Measurements from ENCODE around the gene PRTN3.

The PRTN3 gene

GRCh38 chr19:799076-799881 lies 41.5 kb upstream of the PRTN3 start:
- H3K4me1 Mint-ChIP-seq (ENCODE audit: low read depth in 2 of 2) = peaks cover 47 to 51% of the 10 kb centered on the region in 2 donors
- peaks cover 74% of the 10 kb centered on the region for H3K36me3 Mint-ChIP-seq (ENCODE audit: insufficient read depth)
- peak in 1 of 3 experiments; percentile 35 for DNase-seq
- H3K4me3 Mint-ChIP-seq = peak overlapping the region; percentile 85 to 87
- no peaks in the 10 kb centered on the region for H3K9me3 Mint-ChIP-seq
- peak overlapping the region; percentile 90 to 95 for H3K27ac Mint-ChIP-seq
- H3K27me3 Mint-ChIP-seq = no peaks in the 10 kb centered on the region
- ATAC-seq (replicated peaks) = no peak

DNA sequence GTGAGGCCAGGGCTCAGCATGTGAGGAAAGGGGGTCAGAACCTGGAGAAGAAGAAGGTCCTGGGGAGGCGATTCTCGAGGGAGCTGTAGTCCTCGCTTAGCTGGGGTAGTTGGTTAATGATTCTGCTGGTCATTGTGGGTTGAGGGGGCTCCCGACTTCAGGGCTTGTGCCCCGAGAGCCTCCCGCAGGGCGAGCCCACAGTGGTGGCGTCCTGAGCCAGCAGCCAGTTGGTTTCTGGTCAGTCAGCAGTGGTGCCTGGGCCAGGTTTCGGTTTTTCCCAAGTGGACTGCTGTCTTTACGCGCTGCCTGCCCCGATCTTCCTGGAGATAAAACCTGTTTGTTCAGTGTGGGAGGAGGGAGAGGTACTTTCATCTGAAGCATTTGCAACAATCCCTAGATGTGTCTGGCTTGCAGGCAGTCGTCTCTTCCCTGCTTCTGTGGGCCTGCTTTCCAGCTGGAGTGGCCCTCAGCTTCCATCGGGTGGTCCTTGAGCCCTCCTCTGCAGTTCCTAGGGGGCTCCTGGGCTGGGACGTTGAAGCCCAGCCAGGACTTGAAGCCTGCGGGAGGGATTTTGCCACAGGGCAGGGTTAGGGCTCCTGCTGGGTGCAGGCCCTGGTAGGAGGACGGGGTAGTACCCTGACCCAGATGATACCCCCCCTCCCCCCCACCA lies 40.3 kb upstream of the PRTN3 start:
- Mint-ChIP-seq H3K27me3 (no peaks in the 10 kb centered on the region), H3K36me3 (ENCODE audit: insufficient read depth) (peaks cover 84% of the 10 kb centered on the region), H3K4me3 (peak overlapping the region; percentile 85 to 87), H3K4me1 (ENCODE audit: low read depth in 2 of 2) (peaks cover 47 to 53% of the 10 kb centered on the region in 2 donors), H3K9me3 (no peaks in the 10 kb centered on the region), H3K27ac (peak overlapping the region; percentile 90 to 95)
- ATAC-seq (replicated peaks) = no peak
- DNase-seq = no peak

DNA sequence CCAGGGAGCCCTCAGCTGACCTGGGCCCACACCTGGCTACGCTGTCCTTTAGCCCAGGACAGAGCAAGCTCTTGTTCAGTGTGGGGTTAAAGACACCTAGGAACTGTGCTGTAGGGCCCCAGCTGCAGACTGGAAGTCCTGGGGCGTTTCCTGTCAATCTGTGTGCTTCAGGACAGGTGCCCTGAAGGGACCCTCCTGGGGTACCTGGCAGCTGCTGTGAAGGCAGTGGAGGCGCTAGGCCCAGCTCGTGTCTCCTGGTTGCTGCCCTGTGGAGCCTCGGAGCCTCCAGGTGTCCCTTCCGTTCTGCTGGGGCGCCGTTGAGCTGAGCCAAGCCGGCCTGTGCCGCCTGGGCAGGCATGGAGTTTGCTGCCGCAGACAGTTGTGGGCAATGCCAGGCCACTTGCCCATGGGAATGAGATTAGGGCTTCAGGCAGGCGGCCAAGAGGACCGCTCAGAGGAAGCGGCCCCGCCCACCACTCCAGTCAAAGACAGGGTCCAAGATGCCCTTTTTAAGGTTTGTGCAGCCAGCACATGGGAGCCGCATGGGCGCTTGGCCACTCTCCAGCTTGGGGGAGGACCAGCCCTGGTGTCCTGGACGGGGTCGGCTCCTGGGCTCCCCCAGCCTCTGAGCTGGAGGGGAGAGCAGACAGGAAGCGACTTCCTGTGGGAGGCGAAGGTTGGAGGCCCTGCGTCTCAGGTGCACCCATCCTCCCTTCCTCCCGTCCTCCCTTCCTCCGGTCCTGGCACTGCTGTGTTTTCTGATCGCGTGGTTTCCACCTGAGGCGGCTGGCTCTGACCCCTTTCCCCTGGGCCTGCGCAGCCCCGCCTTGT lies 39.6 kb upstream of the PRTN3 start:
- H3K4me3 Mint-ChIP-seq = peak overlapping the region; percentile 85 to 87
- H3K27me3 Mint-ChIP-seq = no peaks in the 10 kb centered on the region
- DNase-seq = no peak
- peaks cover 88% of the 10 kb centered on the region for H3K36me3 Mint-ChIP-seq (ENCODE audit: insufficient read depth)
- no peaks in the 10 kb centered on the region for H3K9me3 Mint-ChIP-seq
- H3K4me1 Mint-ChIP-seq (ENCODE audit: low read depth in 2 of 2) = peaks cover 47 to 53% of the 10 kb centered on the region in 2 donors
- peak overlapping the region; percentile 90 to 95 for H3K27ac Mint-ChIP-seq
- ATAC-seq (replicated peaks) = no peak

DNA sequence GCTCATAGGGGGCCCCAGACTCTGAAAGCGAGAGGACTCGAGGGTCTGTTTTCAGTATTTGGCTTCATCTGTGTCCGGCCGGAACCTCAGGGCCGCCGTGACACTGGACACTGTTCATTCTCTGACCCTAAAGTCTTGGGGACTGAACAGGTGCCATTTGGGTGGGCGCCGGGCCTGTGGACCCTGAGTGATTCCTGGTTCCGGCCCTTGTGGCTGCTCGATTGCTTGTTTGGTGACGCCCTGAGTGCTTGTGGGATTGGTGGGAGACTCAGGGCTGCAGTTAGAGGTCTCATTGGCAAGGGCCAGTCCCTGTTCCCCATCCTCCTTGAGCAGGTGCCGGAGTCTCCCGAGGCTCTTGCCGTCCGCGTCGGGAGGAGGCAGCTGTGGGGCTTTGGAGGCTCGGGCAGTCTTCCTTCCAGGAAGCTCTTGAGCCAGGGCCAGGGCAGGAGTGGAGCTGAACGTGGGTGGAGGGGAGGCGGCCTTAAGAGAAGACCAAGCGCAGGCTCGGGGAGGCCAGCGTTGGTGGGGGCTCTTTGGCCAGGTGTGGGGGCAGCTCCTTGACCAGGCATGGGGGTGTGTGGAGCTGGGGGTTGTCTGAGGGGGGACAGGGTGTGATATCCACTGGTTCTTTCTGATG lies 38.8 kb upstream of the PRTN3 start:
- ATAC-seq (replicated peaks) (no peak), DNase-seq (no peak)
- no peaks in the 10 kb centered on the region for H3K9me3 Mint-ChIP-seq
- peaks cover 91% of the 10 kb centered on the region for H3K36me3 Mint-ChIP-seq (ENCODE audit: insufficient read depth)
- no peaks in the 10 kb centered on the region for H3K27me3 Mint-ChIP-seq
- peak overlapping the region; percentile 90 to 95 for H3K27ac Mint-ChIP-seq
- H3K4me1 Mint-ChIP-seq (ENCODE audit: low read depth in 2 of 2) = peaks cover 44 to 50% of the 10 kb centered on the region in 2 donors
- H3K4me3 Mint-ChIP-seq = peak overlapping the region; percentile 85 to 87

- Mint-ChIP-seq H3K4me3 (peak overlapping the region; percentile 85 to 87), H3K4me1 (ENCODE audit: low read depth in 2 of 2) (peaks cover 44 to 56% of the 10 kb centered on the region in 2 donors), H3K27me3 (no peaks in the 10 kb centered on the region), H3K9me3 (no peaks in the 10 kb centered on the region), H3K36me3 (ENCODE audit: insufficient read depth) (peaks cover 93% of the 10 kb centered on the region), H3K27ac (peak overlapping the region; percentile 90 to 95)
- no peak for ATAC-seq (replicated peaks)
- DNase-seq = no peak
Measured at GRCh38 chr19:802498-803098, 38.2 kb upstream of the PRTN3 start.

DNA sequence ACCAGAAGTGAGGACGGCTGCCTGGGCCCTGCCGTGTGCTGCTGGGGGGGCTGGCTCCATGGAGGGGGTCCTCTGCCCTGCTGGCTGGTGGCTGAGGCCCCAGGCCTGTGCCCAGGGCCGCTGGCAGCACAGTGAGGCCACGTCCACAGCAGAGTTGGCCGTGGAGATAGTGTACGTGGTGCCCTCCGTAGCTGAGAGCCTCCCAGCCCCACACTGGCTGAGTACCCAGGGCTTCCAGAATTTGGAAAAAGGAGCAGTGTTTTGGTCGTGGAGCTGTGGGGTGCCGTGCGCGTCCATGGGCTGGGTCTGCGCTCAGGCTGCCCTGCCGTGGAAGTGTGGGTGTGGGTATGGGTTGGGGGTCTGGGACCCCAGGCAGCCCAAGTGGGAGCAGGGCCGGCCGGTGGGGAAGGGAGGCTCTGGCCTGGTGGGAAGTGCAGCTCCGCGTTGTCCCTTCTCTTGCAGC lies 37.7 kb upstream of the PRTN3 start:
- Mint-ChIP-seq H3K4me3 (peak overlapping the region; percentile 85 to 87), H3K4me1 (ENCODE audit: low read depth in 2 of 2) (peaks cover 44 to 57% of the 10 kb centered on the region in 2 donors), H3K36me3 (ENCODE audit: insufficient read depth) (peaks cover 97% of the 10 kb centered on the region), H3K27me3 (no peaks in the 10 kb centered on the region), H3K27ac (peak overlapping the region; percentile 90 to 95), H3K9me3 (no peaks in the 10 kb centered on the region)
- no peak for DNase-seq
- ATAC-seq (replicated peaks) = no peak

- Mint-ChIP-seq H3K27ac (peak overlapping the region in 1 of 2 donors; percentile 95), H3K36me3 (ENCODE audit: insufficient read depth) (peaks cover 97% of the 10 kb centered on the region), H3K4me1 (ENCODE audit: low read depth in 2 of 2) (peaks cover 43 to 56% of the 10 kb centered on the region in 2 donors), H3K4me3 (peak overlapping the region in 1 of 2 donors; percentile 21), H3K27me3 (no peaks in the 10 kb centered on the region), H3K9me3 (no peaks in the 10 kb centered on the region)
- DNase-seq (no peak), ATAC-seq (replicated peaks) (no peak)
Measured at GRCh38 chr19:803686-804418, 36.9 kb upstream of the PRTN3 start.

DNA sequence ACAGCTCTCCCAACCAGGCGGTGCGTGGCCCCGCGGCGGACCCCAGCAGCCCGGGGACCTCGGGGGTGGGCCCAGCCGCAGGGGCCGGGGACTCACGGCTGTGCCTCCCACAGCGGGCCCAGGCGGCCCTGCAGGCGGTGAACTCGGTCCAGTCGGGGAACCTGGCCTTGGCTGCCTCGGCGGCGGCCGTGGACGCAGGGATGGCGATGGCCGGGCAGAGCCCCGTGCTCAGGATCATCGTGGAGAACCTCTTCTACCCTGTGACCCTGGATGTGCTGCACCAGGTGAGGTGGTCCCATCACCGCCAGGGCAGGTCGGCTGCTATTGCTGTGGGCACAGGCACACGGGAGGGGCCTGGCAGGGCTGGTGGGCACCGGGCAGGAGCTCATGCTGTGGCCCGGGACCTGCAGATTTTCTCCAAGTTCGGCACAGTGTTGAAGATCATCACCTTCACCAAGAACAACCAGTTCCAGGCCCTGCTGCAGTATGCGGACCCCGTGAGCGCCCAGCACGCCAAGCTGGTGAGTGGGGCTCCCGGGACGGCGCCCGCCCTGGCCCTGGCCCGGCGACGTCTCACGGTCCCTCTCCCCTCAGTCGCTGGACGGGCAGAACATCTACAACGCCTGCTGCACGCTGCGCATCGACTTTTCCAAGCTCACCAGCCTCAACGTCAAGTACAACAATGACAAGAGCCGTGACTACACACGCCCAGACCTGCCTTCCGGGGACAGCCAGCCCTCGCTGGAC lies 36.2 kb upstream of the PRTN3 start:
- Mint-ChIP-seq H3K4me3 (no peak overlapping the region), H3K27me3 (no peaks in the 10 kb centered on the region), H3K9me3 (no peaks in the 10 kb centered on the region), H3K36me3 (ENCODE audit: insufficient read depth) (peaks cover 97% of the 10 kb centered on the region), H3K4me1 (ENCODE audit: low read depth in 2 of 2) (peaks cover 36 to 49% of the 10 kb centered on the region in 2 donors), H3K27ac (peak overlapping the region in 1 of 2 donors; percentile 95)
- DNase-seq = no peak
- no peak for ATAC-seq (replicated peaks)

DNA sequence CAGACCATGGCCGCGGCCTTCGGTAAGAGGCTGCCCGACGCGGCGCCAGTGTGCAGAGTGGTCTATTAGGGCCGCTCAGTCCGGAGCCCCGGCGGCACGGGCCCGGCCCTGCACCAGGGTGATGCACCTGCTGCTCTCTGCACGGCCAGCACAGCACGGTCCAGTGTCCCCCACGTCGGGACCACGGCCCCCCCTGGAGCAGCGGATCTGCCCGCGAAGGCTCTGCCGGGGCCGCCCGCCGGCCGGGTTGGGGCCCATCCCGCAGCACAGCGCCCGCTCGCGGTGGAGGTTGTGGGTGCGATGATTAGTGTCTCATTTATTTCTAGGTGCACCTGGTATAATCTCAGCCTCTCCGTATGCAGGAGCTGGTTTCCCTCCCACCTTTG lies 35.6 kb upstream of the PRTN3 start:
- Mint-ChIP-seq H3K27ac (peak overlapping the region in 1 of 2 donors; percentile 74), H3K4me3 (no peak overlapping the region), H3K9me3 (no peaks in the 10 kb centered on the region), H3K4me1 (ENCODE audit: low read depth in 2 of 2) (peaks cover 30 to 43% of the 10 kb centered on the region in 2 donors), H3K36me3 (ENCODE audit: insufficient read depth) (peaks cover 97% of the 10 kb centered on the region), H3K27me3 (no peaks in the 10 kb centered on the region)
- ATAC-seq (replicated peaks) (no peak), DNase-seq (no peak)

DNA sequence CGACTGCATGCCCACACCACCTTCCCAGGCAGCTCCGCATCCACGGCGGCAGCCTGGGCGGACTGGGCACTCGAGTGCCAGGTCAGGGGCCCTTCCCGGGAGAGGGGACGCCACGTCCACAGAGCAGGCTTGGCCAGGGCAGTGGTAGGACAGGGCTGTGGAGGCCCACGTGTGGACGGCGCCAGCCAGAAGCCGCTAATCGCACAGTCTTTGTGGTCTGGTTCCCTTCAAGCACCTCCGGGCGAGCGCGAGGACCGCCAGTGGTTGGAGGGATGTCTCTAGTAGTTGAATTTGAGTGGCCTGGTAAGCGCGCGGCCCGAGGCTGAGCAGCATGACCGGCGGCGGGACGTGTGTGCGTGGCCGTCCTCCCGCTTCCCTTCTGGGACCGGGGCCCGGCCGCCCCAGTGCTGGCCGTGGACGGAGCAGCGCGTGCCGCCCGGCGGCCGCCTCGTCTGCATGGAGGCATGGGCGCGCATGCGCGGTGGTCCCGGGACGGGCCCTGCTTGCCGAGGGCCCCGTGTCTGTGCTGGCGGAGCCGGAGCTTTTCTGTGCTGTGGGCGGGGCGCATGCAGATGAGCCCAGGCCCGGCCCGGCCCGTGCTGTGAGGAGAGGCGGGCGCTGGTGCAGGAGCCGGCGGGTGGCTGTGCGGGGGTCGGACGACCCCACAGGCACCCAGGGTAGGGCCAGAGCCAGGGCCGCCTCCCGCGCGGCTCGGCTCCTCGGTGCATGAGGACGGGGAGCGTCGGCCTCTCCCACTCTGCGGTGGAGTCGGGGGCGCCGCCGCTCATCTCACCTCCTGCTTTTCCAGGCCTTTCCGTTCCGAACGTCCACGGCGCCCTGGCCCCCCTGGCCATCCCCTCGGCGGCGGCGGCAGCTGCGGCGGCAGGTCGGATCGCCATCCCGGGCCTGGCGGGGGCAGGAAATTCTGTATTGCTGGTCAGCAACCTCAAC lies 34.9 kb upstream of the PRTN3 start:
- ATAC-seq (replicated peaks) (no peak), DNase-seq (no peak)
- H3K27me3 Mint-ChIP-seq = no peaks in the 10 kb centered on the region
- peak overlapping the region in 1 of 2 donors; percentile 74 for H3K27ac Mint-ChIP-seq
- peaks cover 97% of the 10 kb centered on the region for H3K36me3 Mint-ChIP-seq (ENCODE audit: insufficient read depth)
- no peak overlapping the region for H3K4me3 Mint-ChIP-seq
- no peaks in the 10 kb centered on the region for H3K9me3 Mint-ChIP-seq
- H3K4me1 Mint-ChIP-seq (ENCODE audit: low read depth in 2 of 2) = peaks cover 24 to 37% of the 10 kb centered on the region in 2 donors

All from effector memory CD8-positive, alpha-beta T cell (primary cell).